GM21390 (cell line): ENCODE results near the gene HCN4.
"Not testable (repeated sequence)": the region's sequence is repeated elsewhere in the genome, so short reads cannot be mapped to it uniquely, and the experiment has no call there.

ENCODE experiments used
- ATAC-seq: cut with Tn5 transposase; IDR thresholded peaks from one replicate; pipeline ENCODE4 v1.9.1; 2021; ENCODE audit not compliant: unreplicated experiment

HCN4 gene

DNA sequence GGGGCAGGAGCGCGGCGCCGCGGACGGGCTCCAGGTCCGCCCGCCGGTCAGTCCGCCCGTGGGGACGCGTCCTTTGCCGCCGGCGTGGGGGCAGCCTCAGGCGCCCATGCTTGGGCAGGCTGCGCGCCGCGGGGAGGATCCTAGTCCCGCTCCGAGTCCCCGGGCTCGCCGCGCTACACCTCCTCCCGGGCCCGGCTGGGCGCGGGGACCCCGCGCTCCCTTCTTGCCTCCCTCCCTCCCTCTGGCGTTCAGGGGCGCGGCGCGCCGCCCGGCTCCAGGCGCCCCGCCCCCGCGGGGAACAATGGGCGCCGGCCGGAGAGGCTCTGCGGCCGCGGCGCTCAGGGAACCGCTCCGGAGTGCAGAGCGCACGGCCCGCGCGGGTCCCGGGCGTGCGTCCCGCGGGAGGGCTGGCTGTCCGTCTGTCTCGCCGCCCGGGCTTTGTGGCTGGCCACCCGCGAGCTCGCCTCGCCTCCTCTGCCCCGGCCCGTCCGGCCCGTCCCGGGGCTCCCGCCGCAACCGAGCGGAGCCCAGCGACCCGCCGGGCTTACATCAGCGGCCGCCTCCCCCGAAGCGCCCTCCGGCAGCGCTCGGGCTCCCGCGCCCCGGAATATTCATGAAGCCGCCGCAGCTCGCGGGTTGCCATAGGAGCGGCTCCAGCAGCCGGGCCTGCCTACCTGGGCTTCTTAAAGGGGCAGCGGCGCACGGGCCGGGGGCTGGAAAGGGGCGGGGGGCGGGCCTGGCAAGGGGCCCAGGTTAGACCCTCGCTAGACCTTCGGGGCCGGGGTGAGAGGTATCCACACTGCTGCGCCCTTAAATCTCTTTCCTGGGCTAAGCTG is at the start of gene HCN4:
Gene HCN4, minus strand, starts transcription at position 658 of the 836 bp plus-strand sequence. CDS start 688 bp downstream, outside the sequence.
- no peak for ATAC-seq

GRCh38 chr15:73414876-73415275 is 46.1 kb upstream of the HCN4 start:
- no peak for ATAC-seq

- ATAC-seq = no peak
Measured at GRCh38 chr15:73403171-73403570, 34.4 kb upstream of the HCN4 start.

DNA sequence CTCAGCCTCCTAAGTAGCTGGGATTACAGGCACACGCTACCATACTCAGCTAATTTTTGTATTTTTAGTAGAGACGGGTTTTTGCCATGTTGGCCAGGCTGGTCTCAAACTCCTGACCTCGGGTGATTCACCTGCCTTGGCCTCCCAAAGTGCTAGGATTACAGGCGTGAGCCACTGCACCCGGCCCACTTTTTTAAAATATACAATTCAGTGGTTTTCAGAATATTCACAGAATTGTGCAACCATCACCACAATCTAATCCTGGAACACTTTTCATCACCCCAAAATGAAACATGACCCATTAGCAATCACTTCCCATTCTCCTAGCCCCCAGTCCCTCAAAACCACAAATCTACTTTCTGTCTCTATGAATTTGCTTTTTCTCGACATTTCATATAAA is 31.5 kb upstream of the HCN4 start:
- ATAC-seq = not testable (repeated sequence)

DNA sequence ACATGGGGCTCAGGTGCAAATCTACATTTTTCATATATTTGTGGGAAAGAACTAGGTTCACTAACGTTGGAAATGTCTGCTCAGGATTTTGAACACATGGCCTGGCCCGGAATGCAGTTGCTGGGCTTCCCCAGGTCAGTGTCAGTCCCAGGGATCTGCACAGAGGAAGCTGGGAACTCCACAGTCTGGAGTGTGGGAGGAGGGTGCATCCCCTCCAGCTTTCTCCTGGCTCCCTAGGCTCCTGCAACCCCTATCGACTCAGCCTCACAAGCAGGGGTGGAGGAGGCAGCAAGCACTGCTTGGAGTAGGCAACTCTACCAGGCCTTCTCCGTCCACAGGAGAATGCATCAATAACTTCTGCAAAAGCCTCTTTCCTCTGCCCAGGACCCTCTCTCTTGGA is 30.1 kb upstream of the HCN4 start:
- ATAC-seq = no peak

- ATAC-seq = no peak
Measured at GRCh38 chr15:73397461-73397860, 28.7 kb upstream of the HCN4 start.

- ATAC-seq = no peak
Measured at GRCh38 chr15:73395671-73396070, 26.9 kb upstream of the HCN4 start.

GRCh38 chr15:73394782-73395181 is 26.0 kb upstream of the HCN4 start:
- no peak for ATAC-seq

- ATAC-seq = no peak
Measured at GRCh38 chr15:73393336-73393735, 24.6 kb upstream of the HCN4 start.

- no peak for ATAC-seq
Measured at GRCh38 chr15:73392025-73392424, 23.3 kb upstream of the HCN4 start.

GRCh38 chr15:73391128-73391872 is 22.5 kb upstream of the HCN4 start:
- no peak for ATAC-seq

DNA sequence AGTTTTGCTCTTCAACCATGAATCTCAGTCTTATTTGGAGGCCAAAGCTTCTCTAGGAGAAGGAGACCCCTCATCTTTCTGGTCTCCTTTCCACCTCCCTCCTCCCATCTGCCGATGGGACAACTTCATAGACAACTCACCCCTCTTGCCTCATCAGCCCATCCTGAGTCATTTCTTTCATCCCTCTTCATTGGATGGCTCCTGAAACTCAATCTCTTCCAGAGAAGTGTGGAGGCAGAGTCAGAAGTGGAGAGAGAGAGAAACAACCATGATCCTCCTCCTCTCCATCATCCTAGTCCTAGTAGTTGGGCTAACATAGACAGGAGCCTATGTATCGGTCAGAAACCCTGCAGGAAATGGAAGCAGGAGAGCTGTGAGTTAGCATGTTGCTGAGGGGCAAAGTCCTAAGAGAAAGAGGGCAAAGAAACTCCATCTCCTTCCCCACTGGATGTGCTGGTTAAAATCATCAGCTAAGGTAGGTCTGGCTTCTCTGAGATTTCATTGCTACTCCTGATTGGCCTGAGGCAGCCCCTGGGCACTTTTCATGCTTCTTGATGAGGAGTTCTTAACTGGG is 21.3 kb upstream of the HCN4 start:
- ATAC-seq = no peak

DNA sequence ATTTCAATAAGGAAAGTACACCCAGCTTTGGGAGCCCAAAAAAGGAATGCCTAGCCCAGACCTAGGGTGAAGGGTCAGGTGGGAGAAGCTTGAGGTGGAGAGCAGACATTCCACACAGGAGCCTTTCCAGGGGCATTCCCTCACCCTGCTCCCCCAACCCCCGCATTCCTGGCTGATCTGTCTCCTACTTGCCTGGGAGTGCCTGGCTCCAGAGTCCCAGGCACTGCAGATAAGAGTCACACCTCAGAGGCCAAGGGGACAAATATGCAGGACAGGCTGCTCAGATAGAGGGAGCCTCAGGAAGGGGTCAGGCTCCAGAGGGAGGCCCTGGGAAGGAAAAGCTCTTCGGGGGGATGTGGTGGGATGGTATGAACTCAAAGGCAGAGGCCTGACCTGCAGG is 20.8 kb upstream of the HCN4 start:
- no peak for ATAC-seq

DNA sequence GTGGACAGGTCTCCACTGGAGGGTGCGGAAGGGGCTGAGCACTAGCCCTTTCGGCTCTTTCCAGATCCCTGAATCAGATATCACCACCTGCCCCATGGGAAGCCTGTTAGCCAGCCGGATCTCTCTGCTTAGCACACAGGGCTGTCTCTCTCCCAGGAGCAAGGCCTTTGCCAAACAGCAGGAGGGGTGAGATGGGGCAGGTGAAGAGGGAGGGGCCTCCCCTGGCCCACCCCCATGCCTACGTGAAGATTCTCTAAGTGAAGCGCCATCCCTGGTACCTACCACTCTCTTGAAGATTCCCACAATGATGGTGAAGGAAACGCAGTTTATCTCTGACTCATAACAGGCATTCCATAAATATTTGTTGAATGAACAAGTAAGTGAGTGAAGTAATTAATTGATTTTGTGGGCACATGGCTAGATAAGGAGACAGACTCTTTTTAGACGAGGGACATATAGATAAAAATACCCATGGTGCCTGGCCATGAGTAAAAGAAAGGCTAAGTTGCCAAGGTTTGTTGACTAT is 19.6 kb upstream of the HCN4 start:
- ATAC-seq = no peak

DNA sequence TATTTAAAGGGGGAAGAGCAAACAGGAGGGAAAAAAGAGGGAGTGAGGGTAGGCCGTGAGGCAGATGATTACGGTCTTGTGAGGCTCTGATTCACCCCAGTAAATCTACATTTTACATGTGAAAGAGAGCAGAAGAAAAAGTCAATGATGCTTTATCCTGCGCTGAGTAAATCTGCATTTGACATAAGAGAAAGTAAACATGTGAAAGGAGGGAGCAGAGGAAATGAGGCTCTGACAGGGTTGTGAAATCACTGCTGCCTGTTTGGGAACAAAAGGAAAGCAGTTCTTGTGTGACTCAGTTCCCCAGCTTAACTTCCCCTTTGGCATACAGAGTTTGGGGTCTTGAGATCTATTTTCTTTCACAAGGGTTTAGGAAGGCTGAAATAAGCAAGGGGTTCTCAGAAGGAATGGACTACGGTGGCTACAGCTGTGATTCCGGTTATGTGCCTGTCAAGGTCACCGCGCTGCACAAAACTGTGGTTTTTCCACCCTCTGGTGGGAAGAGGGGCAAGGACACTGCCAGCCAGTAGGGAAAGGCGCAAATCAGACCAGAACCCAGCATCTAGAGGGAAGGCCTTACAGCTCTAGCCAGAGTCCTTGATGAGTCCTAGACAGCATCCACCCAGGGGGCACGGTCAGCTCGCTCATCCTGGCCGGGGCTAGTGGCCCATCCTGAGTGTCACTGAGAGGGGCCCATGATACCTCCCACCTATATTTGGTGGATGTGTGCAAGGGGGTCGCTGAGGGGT is 18.9 kb upstream of the HCN4 start:
- no peak for ATAC-seq

- no peak for ATAC-seq
Measured at GRCh38 chr15:73386886-73387506, 18.2 kb upstream of the HCN4 start.

GRCh38 chr15:73386238-73386637 is 17.5 kb upstream of the HCN4 start:
- ATAC-seq = no peak

GRCh38 chr15:73385205-73385604 is 16.4 kb upstream of the HCN4 start:
- no peak for ATAC-seq

DNA sequence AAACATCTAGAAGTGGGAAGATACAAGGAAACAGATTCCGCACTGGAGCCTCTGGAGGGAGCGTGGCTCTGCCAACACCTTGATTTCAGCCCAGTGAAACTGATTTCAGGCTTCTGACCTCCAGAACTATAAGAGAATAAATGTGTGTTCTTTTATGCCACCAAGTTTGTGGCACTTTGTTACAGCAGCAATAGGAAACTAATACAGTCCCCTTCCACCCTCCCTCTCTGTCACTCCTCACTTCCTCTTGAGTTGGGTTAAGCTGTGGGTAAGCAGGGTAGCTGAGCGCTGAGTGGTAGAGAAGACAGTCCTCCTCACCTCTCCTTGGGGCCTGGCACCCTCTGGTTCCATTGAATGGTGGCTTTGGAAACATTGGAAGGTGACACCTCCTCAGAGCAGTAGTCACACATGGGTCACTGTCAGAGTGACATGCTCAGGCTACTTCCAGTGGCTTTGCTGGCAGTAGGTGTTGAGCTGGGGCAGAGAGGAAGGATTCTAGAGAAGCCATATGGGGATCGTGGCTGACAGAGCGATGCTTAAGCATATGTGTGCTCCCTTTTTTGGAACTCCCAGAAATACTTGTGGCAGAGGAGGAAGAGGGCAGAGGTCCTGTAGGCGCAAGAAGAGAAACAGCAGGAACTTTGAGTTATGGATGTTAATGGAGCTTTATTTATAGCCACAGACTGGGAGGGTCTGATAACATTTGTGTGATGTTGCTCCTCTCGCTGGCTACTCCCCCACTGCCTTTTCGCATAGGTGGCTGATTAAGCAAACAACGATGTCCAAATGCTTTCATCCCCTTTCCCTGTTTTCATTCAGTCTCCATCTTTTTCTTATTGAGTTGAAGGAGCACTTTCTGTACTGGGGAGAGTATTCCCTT is 14.8 kb upstream of the HCN4 start:
- no peak for ATAC-seq

DNA sequence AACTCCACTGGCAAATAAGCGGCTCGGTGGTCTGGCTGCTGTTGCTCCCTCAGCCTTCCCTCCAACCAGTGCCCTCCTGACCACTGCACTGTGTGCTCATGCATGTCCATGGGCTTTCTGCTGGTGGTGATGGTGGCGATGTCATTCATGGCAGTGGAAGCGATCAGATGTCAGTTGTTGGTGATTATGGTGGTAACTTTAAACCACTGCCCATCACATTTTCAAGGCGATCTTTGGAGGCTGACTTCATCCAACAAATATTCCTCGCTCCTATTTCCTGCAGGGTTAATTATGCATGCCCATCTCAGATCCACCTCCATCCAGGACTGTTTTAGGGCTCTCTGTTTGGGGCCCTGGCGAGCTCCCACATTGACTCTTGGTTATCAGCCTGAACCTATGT is 13.4 kb upstream of the HCN4 start:
- no peak for ATAC-seq
